Measurements from ENCODE around the gene CCDC71L.

GRCh38 chr7:106626376-106627164, 34.4 kb downstream of the CCDC71L start:
- TF ChIP-seq TEAD4 (IDR thresholded peaks at IDR 0.05; ENCODE audit: borderline replicate concordance, insufficient read depth) (no peak), CTCF (IDR thresholded peaks at IDR 0.05) (no peak), USF1 (IDR thresholded peaks at IDR 0.05; ENCODE audit: borderline replicate concordance, low read depth) (no peak), EZH2phosphoT487 (IDR thresholded peaks at IDR 0.05; ENCODE audit: borderline replicate concordance, low read depth) (no peak), RAD21 (IDR thresholded peaks at IDR 0.05; ENCODE audit: low read length) (no peak), GATA2 (CRISPR knock-in tag; IDR thresholded peaks at IDR 0.05) (no peak), USF2 (IDR thresholded peaks at IDR 0.05; ENCODE audit: borderline replicate concordance, low read depth, low read length) (no peak), MAX (IDR thresholded peaks at IDR 0.05; ENCODE audit: low read depth) (no peak), RCOR1 (IDR thresholded peaks at IDR 0.05; ENCODE audit: low read length) (no peak), TAF1 (IDR thresholded peaks at IDR 0.05; ENCODE audit: borderline replicate concordance, low read depth, low read length) (no peak), REST (IDR thresholded peaks at IDR 0.05; ENCODE audit: low read depth, low read length) (no peak)
